HepG2 (cell line): ENCODE results near the gene GADD45G.

Experiments
- KLF11 ChIP-seq: IDR thresholded peaks from 2 replicates; pipeline ENCODE4 v1.6.1; 2016; ENCODE audit warnings: missing compliant biosample characterization
- ZNF605 ChIP-seq: sonication (generic); formaldehyde crosslinking; IDR thresholded peaks from 2 replicates; pipeline ENCODE4 v1.8.0; 2022; ENCODE audit warnings: mild to moderate bottlenecking, missing genetic modification reagents
- TF ChIP-seq, protein P1 (sequence below): sonication (generic); formaldehyde crosslinking; IDR thresholded peaks from 2 replicates; pipeline ENCODE4 v1.4.0; 2020; ENCODE audit warnings: missing genetic modification reagents, borderline replicate concordance

- no peak for TF ChIP-seq ZNF605 (CRISPR knock-in tag)
- TF ChIP-seq KLF11 (CRISPR knock-in tag), result no peak
- TF ChIP-seq, protein P1, sequence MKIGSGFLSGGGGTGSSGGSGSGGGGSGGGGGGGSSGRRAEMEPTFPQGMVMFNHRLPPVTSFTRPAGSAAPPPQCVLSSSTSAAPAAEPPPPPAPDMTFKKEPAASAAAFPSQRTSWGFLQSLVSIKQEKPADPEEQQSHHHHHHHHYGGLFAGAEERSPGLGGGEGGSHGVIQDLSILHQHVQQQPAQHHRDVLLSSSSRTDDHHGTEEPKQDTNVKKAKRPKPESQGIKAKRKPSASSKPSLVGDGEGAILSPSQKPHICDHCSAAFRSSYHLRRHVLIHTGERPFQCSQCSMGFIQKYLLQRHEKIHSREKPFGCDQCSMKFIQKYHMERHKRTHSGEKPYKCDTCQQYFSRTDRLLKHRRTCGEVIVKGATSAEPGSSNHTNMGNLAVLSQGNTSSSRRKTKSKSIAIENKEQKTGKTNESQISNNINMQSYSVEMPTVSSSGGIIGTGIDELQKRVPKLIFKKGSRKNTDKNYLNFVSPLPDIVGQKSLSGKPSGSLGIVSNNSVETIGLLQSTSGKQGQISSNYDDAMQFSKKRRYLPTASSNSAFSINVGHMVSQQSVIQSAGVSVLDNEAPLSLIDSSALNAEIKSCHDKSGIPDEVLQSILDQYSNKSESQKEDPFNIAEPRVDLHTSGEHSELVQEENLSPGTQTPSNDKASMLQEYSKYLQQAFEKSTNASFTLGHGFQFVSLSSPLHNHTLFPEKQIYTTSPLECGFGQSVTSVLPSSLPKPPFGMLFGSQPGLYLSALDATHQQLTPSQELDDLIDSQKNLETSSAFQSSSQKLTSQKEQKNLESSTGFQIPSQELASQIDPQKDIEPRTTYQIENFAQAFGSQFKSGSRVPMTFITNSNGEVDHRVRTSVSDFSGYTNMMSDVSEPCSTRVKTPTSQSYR (CRISPR knock-in tag), result no peak
Measured at GRCh38 chr9:89634995-89635742, 30.4 kb downstream of the GADD45G start.
